Keratinocyte (primary cell): ENCODE data around the gene DPF3.

Source experiments
- CTCF ChIP-seq, 3 experiments: IDR thresholded peaks in 1 of 3; conservative IDR thresholded peaks in 1 of 3; optimal IDR thresholded peaks in 1 of 3; 2 replicates in 2 of 3; 3 replicates in 1 of 3; pipeline versions ENCODE3 to v1.5.1; 2011; ENCODE audit warnings: low read length in 3 of 3, mild to moderate bottlenecking in 3 of 3, moderate library complexity in 2 of 3, control low read depth in 1 of 3, inconsistent platforms in 1 of 3; ENCODE audit not compliant: insufficient read depth in 2 of 3; ENCODE audit errors: extremely low read depth in 1 of 3
- EZH2 ChIP-seq: IDR thresholded peaks from one replicate; pipeline ENCODE4 v1.6.1; 2012; ENCODE audit warnings: inconsistent platforms, mild to moderate bottlenecking, low read length, moderate library complexity

- no peak for TF ChIP-seq CTCF (optimal IDR thresholded peaks at IDR 0.05 in 1 of 3, IDR thresholded peaks at IDR 0.05 in 1 of 3, conservative IDR thresholded peaks at IDR 0.05 in 1 of 3; ENCODE audit: extremely low read depth in 1 of 3, insufficient read depth in 2 of 3, low read length in 3 of 3)
- no peak for TF ChIP-seq EZH2
Observed at GRCh38 chr14:72588521-72588920, 305.4 kb downstream of the DPF3 start.
